EH (cell line): ENCODE results near the gene DBNL.

ENCODE experiments used
- DNase-seq: peaks from one replicate; pipeline ENCODE4 v3.0.0-alpha.2; 2015; ENCODE audit warnings: low read depth

The DBNL gene

DNA sequence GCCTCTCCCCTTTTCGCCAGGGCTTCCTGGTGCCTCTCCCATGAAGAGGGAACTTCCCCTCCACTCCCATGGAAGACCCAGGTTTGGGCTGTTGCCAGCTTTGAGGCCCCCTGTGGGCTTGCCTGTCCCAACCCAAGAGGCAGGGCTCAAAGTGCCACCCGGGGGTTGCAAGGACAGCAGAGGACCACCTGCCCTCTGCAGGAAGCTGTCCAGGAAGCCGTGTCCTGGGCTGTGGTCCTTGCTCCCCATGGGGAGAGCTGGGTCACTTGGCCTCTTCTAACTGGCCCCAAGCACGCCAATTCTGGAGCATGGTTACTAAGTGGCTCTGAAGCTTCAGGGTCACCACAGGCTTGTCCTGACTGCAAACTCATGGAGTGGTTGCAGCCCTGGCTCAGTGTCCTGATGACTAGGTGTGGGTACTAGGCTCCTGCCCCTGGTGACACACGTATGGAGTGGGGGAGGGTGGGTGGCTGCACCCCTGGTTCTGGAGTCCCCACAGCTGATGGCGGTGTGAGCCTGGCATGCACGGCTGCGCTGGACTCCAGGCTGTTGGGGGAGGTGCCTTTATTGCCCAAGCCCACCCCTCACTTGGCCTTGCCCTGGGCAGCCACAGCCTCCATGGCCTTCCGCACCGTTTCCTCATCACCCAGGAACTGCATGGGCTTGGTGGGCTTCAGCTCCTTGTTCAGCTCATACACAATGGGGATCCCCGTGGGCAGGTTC, 17.8 kb downstream of the DBNL start:
- DNase-seq: no peak

DNA sequence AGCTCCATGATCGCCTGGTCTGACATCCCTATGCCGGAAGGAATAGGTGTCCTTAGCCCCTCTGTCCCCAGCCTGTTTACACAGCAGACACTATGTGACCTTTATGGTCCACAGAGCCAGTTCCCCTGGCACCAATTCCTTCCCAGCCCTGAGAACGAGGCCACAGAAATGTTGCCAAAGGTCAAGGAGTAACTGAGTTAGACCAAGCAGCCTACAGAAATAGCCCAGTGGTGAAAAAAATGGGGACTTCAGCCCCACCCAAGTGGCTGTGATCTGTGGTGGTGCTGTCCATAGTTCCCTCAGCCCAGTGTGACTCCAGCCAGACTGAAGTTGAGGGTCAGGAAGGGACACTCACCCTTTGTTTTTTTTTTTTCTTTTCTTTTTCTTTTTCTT, 18.4 kb downstream of the DBNL start:
- no peak for DNase-seq

DNA sequence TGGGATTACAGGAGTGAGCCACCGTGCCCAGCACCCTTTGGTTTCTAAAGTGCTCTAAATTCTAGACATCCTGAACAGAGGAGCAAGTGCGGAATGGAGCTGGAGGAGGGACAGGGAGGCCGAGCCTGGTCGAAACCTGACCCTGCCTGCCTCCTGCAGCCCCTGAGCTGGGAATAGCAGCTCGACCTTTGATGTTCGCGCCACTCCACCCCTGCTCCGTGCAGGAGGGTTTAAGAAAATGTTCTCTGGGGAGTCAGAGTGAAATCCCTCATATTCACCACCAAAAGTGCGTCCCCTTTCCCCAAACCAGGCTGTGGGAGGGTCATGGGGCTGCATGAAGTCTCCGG, 19.0 kb downstream of the DBNL start:
- no peak for DNase-seq

DNA sequence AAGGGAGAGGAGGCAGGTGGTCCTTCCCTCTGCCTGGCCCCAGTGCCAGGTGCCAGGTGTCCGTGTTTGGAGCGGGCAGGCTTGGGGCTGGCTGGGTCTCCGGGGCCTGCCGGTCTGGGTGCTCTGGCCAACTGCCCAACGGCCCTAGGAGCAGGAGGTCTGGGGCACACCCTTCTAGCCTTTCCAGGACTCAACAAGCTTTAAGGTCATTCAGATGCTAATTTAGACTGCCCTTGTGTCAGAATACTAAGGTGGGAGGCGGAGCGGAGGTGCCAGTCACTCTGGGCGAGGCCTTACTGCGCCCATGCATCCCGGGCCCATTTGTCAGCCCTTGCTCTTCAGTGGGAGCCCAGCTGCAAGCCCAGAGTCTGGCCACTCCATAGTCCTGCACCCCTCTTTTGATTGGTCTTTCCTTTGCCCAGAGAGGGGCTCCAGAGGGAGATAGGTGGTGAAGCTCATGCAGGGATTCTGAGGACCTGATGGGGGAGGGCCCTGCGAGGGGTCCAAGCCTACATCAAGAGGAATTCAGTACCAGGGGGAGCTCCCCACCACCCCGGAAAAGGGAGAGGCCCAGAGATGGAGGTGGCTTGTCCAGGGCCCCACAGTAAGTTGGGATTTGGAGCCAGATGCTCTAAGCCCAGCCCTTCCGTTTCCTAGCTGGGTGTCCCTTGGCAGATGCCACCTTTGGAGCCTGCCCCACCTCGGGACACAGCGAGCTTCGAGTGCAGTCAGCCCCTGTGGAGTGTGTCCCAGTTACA, 19.6 kb downstream of the DBNL start:
- no peak for DNase-seq

DNA sequence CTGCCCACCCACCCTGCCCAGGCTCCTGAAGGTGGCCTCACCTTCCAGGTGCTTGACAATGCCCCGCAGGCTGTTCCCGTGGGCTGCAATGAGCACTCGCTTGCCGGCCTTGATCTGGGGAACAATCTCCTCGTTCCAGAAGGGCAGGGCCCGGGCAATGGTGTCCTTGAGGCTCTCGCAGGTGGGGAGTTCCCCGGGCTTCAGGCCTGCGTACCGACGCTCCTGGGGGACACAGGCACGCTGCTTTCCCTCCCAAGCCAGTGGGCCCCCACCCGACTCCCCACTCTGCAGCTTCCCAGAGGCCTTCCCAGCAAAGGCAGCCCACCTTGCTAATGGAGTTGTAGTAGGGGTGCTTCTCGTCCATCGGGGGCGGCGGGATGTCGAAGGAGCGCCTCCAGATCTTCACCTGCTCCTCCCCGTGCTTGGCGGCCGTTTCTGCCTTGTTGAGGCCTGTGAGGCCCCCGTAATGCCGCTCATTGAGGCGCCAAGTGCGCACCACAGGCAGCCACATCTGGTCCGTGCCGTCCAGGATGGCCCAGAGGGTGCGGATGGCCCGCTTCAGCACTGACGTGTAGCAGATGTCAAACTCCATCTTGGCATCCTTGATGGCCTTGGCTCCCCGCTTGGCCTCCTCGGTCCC, 20.4 kb downstream of the DBNL start:
- DNase-seq: peak; percentile 13

DNA sequence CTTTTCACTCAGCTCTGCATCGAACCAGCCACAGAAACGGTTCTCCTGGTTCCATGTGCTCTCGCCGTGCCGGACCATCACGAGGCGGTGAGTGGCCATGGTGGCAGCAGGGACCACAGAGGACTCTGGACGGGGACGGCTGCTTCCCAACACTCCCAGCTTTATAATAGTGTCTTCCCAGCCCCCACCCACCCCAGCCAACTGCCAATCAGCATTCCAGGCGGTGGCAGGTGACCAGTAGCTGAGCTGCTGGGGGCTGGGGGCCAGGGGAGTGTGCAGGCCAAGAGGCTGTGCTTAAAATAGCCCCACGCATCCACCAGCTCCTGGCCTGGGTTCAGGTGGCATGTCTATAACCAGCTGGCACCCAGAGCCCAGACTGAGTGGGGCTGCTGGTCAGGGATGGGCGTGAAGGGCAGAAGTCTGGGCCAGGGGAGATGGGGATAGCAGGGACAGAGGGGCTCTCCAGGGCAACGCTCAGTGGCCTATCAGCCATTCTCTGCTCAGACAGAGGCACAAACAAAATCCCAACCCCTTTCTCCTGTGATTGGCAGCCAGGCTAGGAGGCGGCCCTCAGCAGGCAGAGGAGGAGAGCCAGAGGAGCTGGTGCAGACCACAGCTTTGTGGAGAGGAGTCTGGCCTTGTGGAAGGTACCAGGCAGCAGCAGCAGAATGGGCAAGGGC, 21.1 kb downstream of the DBNL start, which contains the start of gene PGAM2:
Gene PGAM2 (minus strand): TSS at position 137 of the 680 bp plus-strand sequence. CDS start 38 bp downstream, at position 99.
- DNase-seq: peak; percentile 57

DNA sequence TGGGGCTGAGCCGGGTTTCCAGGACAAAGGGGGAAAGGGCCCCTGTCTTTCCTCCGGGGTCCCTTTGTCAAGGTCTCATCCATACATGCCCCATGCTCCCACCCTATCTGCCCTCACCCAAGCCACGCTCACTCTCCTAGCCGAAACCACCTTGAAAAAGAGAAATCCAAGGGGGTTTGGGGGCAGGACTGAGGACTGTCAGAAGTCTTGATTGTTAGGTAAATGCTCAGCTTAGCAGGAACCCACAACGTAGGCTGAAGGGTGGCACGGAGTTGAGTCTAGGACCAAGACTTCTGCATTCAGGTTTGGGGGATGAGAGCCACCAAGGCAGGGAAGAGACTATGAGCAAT, 21.6 kb downstream of the DBNL start:
- no peak for DNase-seq

DNA sequence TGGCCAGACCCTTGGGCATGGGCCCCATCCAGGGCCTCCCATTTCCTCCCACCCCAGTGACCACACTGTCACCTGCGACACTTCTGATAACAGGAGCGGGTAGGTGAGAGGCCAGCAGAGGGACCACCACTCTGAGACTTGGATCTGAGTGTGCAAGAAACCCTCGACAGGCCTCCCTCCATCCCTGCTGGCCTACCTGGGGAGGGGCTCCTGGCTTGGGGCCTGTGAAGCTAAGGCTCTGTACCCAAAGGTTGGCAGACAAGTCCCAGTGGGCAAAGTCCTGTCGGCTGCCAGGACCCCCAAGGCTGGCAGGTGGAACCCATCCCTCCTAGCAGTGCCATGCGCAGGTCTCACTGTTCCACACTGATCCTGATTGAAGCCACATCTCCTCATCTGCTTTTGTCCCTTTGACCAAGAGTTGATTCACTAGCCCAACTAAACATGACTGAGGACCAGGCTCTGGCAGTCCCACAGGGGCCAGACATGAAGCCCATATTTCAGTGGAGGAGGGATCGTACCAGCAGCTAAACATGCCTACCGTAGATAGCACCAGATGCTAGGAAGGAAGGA, 22.1 kb downstream of the DBNL start:
- no peak for DNase-seq

DNA sequence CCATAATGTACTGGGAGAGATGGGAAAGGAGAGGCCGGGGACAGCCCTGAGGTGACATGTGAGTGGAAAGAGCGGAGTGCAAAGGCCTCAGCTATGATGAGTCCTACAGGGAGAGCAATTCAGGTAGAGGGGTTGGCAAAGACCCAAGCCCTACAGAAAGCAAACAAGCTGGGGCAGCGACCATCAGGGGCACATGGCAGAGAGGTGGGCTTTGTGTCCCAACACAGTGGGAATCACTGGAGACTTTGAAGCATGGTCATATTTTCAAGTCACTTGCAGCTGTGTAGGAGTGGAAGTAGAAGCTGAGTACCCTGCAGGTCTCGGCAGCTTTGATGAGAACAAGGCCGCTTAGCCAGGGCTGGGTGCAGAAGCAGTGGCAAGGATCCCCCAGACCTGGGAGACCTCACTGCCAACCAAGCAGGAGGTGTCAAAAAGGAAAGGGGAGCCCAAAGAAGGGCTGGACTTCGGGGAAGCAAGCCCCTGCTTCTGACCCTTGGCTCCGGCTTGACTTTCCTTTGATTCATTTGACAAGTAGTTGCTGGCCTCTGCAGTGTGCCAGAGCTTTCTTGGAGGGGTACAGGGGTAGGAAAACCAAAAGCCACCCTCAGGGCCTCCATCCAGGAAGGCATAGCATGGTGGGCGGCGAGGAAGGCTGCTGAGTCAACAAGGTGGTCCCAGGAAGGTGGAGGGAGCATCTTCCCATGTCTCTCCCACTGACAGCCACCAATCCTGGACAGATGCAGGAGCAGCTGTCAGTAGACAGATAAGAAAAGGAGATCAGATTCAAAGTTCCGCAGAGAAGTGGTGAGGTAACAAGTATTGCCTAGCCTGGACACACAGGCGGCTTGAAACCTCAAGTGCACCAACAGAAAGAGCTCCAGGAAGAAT, 22.8 kb downstream of the DBNL start:
- no peak for DNase-seq

DNA sequence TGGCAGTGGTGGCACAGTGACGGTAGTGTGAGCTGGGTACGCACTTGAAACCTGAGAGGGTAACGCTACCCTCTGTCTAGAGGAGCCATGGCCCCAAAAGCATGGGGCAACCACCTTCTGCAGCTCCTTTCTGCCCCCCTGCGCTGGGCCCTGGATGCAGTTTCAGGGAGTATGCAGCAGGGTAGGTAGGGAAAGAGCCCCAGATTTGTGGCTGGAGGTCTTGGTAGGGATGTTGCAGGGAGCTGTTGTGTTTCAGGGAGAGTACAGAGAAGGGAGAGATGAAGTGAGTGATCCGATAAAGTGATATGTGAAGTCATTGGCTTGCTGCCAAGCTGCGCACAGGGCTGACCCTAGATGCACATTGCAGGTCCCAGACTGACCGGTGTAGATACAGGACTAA, 23.6 kb downstream of the DBNL start:
- peak; percentile 40 for DNase-seq

DNA sequence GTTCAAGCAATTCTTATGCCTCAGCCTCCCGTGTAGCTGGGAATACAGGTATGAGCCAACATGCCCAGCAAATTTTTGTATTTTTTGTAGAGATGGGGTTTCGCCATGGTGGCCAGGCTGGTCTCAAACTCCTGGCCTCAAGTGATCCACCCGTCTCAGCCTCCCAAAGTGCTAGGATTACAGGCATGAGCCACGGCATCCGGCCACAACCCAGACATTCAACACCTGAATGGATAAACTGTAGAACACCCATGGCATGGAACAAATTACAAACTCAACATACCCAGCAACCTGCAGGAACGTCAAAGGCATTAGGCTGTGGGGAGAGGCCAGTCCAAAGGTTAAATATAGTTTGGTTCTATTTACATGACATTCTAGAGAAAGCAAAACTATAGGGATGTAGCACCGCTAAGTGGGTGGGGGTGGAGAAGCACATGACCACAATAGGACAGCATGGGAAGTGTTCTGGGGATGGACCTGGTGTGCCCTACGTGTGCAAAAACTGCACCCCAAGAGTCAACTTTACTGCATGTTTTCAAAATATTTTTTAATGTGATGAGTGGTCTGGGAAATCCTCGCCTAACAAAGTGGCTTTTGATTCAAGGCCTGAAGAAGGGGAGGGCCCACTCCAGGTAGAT, 27.3 kb downstream of the DBNL start:
- DNase-seq: no peak

DNA sequence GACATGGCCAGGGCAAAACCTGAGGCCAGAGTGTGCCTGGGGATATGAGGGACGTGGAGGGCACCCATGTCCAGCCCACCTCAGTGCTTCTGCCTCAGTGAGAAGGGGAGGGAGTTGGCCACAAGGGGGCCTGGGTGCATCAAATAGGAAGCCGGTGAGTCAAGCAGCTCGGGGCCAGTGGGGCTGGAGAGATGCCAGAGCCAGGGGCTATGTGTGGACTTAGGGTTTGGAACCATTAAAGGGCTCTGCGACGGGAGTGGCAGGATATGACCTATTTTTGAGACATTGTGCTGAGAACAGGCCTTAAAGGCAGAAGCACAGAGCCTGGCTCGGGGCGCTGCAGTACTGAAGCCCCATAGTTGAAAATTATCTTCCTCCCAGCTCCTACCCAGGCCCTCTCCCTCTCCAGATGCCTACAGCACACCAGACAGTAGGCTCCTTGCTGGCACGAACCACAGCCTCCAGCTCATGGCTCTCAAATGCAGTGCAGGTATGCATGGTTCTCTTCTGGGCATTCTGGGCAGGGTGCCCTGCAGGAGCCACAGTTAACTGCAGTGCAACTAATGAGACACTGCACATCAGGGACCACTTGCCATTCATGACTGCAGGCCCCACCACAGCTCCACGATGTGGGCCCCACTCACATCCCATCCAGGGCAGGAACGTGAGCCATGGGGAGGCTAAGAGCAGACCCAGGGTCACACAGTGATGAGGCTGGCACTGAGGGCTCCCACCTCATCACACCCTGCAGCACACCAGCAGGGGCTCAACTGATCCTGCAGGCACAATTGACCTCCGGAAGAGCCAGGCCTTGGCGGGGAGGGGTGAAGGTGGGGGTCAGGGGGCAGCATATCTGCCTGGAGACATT, 28.1 kb downstream of the DBNL start:
- DNase-seq: peak; percentile 96

DNA sequence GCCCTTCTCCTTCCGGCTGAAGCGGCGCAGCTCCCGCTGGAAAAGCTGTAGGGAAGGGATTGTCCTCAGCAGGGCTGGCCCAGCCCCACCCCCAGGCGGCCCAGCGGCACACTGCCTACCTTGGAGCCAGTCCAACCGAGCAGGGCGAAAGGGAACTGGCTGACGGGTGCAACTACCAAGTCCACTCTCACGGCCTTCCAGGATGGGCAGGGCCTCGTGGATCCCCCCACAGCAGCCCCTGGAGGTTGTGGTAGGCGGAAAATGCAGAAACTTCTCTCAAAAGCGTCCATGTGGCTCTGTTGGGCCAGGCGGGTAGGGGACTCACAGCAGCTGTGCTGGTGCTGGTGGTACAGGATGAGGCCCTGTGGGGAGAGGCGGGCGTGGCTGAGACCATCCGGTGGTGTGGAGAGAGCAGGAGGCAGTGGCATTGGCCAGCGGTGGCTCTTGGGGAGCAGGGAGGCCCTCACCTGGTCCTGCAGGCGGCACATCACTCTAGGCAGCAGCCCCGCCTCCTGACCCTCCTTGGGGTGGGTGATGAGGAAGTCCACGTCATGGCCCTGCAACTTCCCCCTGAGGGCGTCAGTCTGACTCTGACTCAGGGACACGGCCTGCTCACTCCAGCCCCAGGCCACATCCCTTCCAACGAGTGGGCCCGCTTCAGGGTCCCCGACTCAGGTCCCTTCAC, 29.3 kb downstream of the DBNL start:
- DNase-seq: peak; percentile 86

DNA sequence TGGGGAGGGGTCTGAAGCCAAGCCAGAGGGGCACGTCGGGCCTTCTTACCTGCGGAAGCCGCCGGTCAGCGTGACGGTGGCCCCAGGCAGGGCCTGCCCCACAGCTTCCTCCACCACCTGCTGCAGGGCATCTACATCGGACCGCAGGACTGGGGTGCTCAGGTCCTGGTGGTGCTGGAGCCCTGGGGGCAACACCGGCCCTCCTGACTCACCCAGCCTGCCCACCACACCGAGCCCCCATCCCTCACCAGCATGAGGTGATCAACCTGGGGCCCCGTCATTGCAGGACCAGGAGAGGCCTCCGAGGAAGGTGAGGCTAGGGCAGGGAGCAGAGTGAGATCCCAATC, 29.8 kb downstream of the DBNL start:
- DNase-seq: no peak

DNA sequence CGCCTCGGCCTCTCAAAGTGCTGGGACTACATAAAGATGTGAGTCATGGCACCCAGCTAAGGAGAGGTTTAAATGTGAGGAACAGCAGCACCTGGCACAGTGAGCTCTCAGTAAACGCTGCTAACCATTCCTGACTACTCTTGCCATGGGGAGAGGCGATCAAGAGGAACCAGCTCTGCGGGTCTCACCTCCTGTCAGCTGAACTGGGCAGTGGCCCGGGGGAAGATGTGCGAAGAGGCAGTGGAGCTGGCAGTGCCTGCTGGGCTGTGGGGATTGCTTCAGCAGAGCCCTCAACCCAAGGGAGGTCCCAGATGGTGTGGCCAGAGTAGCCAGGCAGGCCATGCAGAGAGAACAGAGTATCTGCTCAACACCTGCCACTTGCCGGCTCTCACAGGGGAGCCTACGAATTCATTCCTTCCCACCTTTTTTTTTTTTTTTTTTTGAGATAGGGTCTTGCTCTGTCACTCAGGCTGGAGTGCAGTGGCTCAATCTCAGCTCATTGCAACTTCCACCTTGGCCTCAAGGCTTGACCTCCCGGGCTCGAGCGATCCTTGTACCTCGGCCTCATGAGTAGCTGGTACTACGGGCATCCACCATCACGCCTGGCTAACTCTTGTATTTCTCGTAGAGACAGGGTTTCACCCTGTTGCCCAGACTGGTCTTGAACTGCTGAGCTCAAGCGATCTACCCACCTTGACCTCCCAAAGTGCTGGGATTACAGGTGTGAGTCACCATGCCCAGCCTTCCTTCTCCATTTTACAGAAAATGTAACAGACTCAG, 31.0 kb downstream of the DBNL start:
- DNase-seq: no peak

DNA sequence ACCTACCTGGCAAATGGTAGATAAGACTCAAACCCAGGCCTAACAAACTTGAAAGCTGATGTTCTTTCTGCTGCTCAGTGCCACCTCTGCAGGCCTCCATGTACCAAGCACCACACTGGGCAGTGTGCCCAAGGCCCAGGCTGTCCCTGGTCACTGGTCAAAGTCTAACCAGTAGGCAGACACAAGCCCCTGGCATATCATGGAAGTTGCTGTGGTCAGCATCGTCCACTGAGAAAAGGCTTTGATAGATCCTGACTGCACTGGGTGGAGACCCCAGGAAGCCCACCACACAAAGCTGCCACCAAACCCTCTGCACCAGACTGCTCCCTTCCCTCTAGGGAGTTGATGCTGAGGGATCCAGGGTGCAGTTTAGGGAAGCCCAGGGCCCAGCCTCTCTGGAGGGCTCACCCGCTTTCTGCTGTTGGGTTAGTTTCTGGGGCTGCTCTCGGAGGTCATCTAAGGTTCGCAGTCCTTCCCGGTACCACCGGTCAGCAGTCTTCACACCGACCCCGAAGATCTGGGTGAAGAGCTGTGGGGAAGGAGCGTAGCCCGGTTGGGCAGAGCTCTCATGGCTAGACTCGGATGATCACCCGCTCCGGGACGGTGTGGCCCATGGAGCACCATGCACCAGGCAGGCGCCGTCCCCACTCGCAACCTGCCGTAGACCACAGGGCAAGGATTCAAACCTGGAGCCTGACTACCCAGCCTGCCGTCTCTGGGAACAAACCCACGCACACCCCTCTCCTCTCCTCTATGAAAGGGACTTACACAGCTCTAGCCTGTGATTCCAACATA, 31.8 kb downstream of the DBNL start:
- no peak for DNase-seq

DNA sequence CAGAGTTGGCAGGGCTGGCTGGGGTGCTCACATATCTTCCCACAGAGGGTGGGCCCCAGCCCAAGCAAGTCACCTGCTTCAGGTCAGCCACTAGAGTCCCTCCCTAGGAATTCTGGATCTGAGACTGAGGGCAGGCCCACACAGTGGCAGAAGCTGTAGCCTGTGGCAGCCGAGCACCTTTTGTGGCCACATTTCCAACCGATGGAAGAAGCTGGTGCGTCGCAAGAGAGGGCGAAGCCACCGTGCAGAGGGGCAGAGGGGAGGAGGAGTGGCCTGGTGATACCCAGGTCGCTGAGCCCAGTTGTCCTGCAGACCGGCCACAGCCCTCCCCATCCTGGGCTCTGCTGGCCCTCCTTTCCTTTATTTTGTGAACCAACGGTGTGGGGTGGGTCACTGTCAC, 32.6 kb downstream of the DBNL start:
- DNase-seq: no peak

DNA sequence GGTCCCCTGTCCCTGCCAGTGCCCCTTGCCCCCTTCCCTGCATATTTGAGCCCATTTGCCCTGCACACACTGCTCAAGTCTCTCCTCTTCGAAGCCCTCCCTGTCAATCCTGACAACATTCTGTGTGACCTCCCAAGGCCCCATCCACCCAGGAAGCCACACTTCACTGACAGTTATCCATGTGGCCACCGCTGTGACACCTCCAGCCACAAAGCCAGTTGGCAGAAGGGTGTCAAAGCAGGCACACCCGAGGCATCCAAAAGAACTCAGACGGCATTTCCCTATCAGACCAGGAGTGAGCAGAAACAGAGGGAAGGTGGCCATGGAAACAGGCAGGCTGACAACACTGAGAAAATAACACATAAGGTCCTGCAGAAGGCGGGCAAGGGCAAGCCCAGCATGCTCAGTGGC, 33.2 kb downstream of the DBNL start:
- DNase-seq: no peak
